H9 (cell line): ENCODE measurements around the gene SIRT7. TPM values are rescaled to one million over a fixed set of nuclear protein-coding genes. Genes with fewer than 3 reads are reported as not detected.

Experiments
- DNase-seq: peaks from one replicate; pipeline ENCODE4 v3.0.0-alpha.2; 2017
- H2AFZ ChIP-seq: one replicate; pipeline ENCODE4 v1.6.1; 2013; ENCODE audit warnings: mild to moderate bottlenecking, low read length, control low read depth, moderate library complexity
- H2AK5ac ChIP-seq: 2 replicates; pipeline ENCODE4 v1.6.1; 2013; ENCODE audit warnings: low read length, control low read depth, mixed read lengths; ENCODE audit not compliant: insufficient read length
- H2BK120ac ChIP-seq: one replicate; pipeline ENCODE4 v1.6.1; 2013; ENCODE audit warnings: low read depth, mild to moderate bottlenecking, low read length, control low read depth, inconsistent platforms; ENCODE audit not compliant: poor library complexity, severe bottlenecking
- H2BK12ac ChIP-seq: 2 replicates; pipeline ENCODE4 v1.6.1; 2013; ENCODE audit warnings: low read length, control low read depth, mixed read lengths, low read depth; ENCODE audit not compliant: insufficient read length
- H2BK15ac ChIP-seq: 2 replicates; pipeline ENCODE4 v1.6.1; 2013; ENCODE audit warnings: low read depth, low read length, control low read depth
- H2BK20ac ChIP-seq: one replicate; pipeline ENCODE4 v1.6.1; 2013; ENCODE audit warnings: low read depth, mild to moderate bottlenecking, low read length, control low read depth, inconsistent platforms; ENCODE audit not compliant: poor library complexity, severe bottlenecking
- H2BK5ac ChIP-seq: 2 replicates; pipeline ENCODE4 v1.6.1; 2013; ENCODE audit warnings: low read length, control low read depth, mixed read lengths; ENCODE audit not compliant: insufficient read length
- H3K14ac ChIP-seq: 2 replicates; pipeline ENCODE4 v1.6.1; 2013; ENCODE audit warnings: low read length, control low read depth; ENCODE audit not compliant: insufficient read depth
- H3K18ac ChIP-seq: 2 replicates; pipeline ENCODE4 v1.6.1; 2013; ENCODE audit warnings: low read depth, mild to moderate bottlenecking, mixed read lengths, low read length, control low read depth; ENCODE audit not compliant: insufficient read length
- H3K23ac ChIP-seq: 2 replicates; pipeline ENCODE4 v1.6.1; 2013; ENCODE audit warnings: low read length, control low read depth, mixed read lengths, low read depth; ENCODE audit not compliant: insufficient read length
- H3K23me2 ChIP-seq: 2 replicates; pipeline ENCODE4 v1.6.1; 2013; ENCODE audit warnings: low read depth, mild to moderate bottlenecking, mixed read lengths, low read length, control low read depth; ENCODE audit not compliant: insufficient read length, poor library complexity, severe bottlenecking
- H3K27ac ChIP-seq: 2 replicates; pipeline ENCODE4 v1.5.1; 2013; ENCODE audit warnings: low read length, control low read depth, mixed read lengths, low read depth; ENCODE audit not compliant: insufficient read length
- H3K27me3 ChIP-seq: 2 replicates; pipeline ENCODE4 v1.6.1; 2013; ENCODE audit warnings: low read length, control low read depth, inconsistent platforms; ENCODE audit not compliant: insufficient read depth
- H3K4ac ChIP-seq: 2 replicates; pipeline ENCODE4 v1.6.1; 2013; ENCODE audit warnings: low read depth, mild to moderate bottlenecking, control low read depth, inconsistent platforms, low read length, moderate library complexity
- H3K4me1 ChIP-seq: 2 replicates; pipeline ENCODE4 v1.6.1; 2013; ENCODE audit warnings: low read length, control low read depth, inconsistent platforms; ENCODE audit not compliant: insufficient read depth
- H3K4me2 ChIP-seq: 2 replicates; pipeline ENCODE4 v1.6.1; 2013; ENCODE audit warnings: low read length, control low read depth, mixed read lengths; ENCODE audit not compliant: insufficient read length, insufficient read depth
- H3K56ac ChIP-seq: 2 replicates; pipeline ENCODE4 v1.6.1; 2013; ENCODE audit warnings: low read depth, mild to moderate bottlenecking, mixed read lengths, low read length, control low read depth; ENCODE audit not compliant: insufficient read length
- H3K79me1 ChIP-seq: 2 replicates; pipeline ENCODE4 v1.6.1; 2013; ENCODE audit warnings: low read depth, mild to moderate bottlenecking, moderate library complexity, low read length, control low read depth, inconsistent platforms; ENCODE audit not compliant: insufficient read depth, poor library complexity, severe bottlenecking
- H3K79me2 ChIP-seq: 2 replicates; pipeline ENCODE4 v1.6.1; 2013; ENCODE audit warnings: low read length, control low read depth, inconsistent platforms; ENCODE audit not compliant: insufficient read depth
- H3K9ac ChIP-seq: 2 replicates; pipeline ENCODE4 v1.6.1; 2013; ENCODE audit warnings: low read length, control low read depth, mixed read lengths; ENCODE audit not compliant: insufficient read length; ENCODE audit errors: extremely low read depth
- H3K9me3 ChIP-seq: one replicate; pipeline ENCODE4 v1.6.1; 2013; ENCODE audit warnings: low read depth, low read length, inconsistent platforms; ENCODE audit not compliant: control insufficient read depth
- H3T11ph ChIP-seq: one replicate; pipeline ENCODE4 v1.6.1; 2013; ENCODE audit warnings: mild to moderate bottlenecking, low read length, control low read depth, inconsistent platforms
- H4K20me1 ChIP-seq: one replicate; pipeline ENCODE4 v1.6.1; 2013; ENCODE audit not compliant: control insufficient read depth, insufficient read length, insufficient read depth
- H4K5ac ChIP-seq: 2 replicates; pipeline ENCODE4 v1.6.1; 2013; ENCODE audit warnings: low read depth, mild to moderate bottlenecking, mixed read lengths, low read length, control low read depth; ENCODE audit not compliant: insufficient read length
- H4K8ac ChIP-seq: replicated peaks from 2 replicates; pipeline ENCODE4 v1.6.1; 2013; ENCODE audit warnings: low read length, control low read depth, mixed read lengths, low read depth; ENCODE audit not compliant: insufficient read length
- H4K91ac ChIP-seq: 2 replicates; pipeline ENCODE4 v1.6.1; 2013; ENCODE audit warnings: low read depth, mild to moderate bottlenecking, moderate library complexity, mixed read lengths, low read length, control low read depth; ENCODE audit not compliant: insufficient read length
- H3K27ac Mint-ChIP-seq, 3 experiments: 2 replicates in 2 of 3; 3 replicates in 1 of 3; pipeline ENCODE4 v1.8.0; 2020 to 2021; ENCODE audit warnings: mixed read lengths in 3 of 3, mild to moderate bottlenecking in 1 of 3, moderate library complexity in 1 of 3
- H3K27me3 Mint-ChIP-seq: 2 replicates; pipeline ENCODE4 v1.8.0; 2021; ENCODE audit warnings: low read depth, mild to moderate bottlenecking, moderate library complexity, mixed read lengths
- H3K36me3 Mint-ChIP-seq, 3 experiments: 2 replicates in 2 of 3; 3 replicates in 1 of 3; pipeline ENCODE4 v1.8.0; 2020 to 2021; ENCODE audit warnings: low read depth in 3 of 3, mixed read lengths in 3 of 3; ENCODE audit not compliant: insufficient read depth in 1 of 3
- H3K4me1 Mint-ChIP-seq, 2 experiments: 2 replicates each; pipeline ENCODE4 v1.8.0; 2020; ENCODE audit warnings: mixed read lengths in 2 of 2
- H3K4me3 Mint-ChIP-seq, 2 experiments: 2 replicates in 1 of 2; 3 replicates in 1 of 2; pipeline ENCODE4 v1.8.0; 2020 to 2021; ENCODE audit warnings: mild to moderate bottlenecking in 2 of 2, mixed read lengths in 2 of 2, moderate library complexity in 1 of 2
- H3K9me3 Mint-ChIP-seq, 2 experiments: 2 replicates in 1 of 2; 3 replicates in 1 of 2; pipeline ENCODE4 v1.8.0; 2020; ENCODE audit warnings: mild to moderate bottlenecking in 2 of 2, mixed read lengths in 2 of 2, moderate library complexity in 1 of 2
- WGBS: extraction: QIAGEN DNeasy Blood & Tissue Kit; methylation state at CpG from one replicate; pipeline ENCODE4 v1.1.7; 2013; ENCODE audit warnings: missing lambda C conversion rate, low lambda C conversion rate, mixed read lengths; ENCODE audit not compliant: insufficient read length; ENCODE audit errors: extremely low coverage; 5-methylcytosine and 5-hydroxymethylcytosine counted together
- total RNA-seq: library from RNA; stranded (reverse); gene quantifications from 2 replicates; pipeline ENCODE4 v1.2.1, GENCODE V29; 2021
- TF ChIP-seq, protein P1 (sequence below): fragments of 200-600 bp; sonication (generic); conservative IDR thresholded peaks from 3 replicates; pipeline ENCODE4 v1.8.0; 2021; ENCODE audit warnings: antibody characterized with exemption, mild to moderate bottlenecking

Gene SIRT7
- total RNA-seq, 1 experiment from 2014 or later: 29.7 TPM

DNA sequence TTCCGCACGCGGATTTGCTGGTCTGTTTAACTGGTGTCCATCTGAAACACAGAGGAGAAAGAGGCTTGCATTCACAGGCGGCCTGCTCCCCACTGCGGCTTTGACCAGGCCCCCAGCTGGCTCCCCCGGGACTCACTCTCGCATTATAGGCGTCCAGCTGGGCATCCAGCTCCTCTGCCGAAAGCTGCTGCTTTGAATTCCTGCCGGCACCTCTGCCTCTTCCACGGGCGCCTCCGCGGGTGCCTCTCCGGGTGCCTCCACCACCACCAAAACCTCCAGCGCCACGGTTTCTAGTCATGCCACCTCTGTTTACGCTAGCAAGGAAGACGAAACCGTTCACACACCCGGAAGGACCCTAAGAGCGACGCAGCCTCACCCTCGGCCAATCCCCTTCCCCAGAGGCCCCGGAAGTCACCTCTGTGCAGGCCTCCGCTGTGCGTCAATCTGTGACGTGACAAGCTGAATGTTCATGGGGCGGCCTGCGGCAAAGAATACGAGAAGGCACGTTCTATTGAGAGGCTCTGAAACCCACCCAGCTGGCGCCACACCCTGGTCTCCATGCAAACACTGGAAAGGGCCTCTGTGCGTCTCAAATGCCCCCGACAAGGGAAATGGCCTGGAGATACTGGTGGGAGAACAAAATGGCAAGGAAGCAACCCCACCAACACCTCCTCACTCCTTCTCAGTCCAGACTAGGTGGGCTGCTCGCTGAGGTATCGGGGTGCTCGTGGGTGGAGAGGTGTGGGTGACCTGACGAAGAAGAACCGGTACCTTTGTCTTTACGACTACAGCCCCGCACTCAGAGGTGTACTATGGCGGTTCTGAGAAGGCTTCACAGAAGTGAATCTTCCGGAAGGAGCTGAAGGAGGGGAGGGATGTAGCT lies 29.6 kb downstream of the SIRT7 start:
- Histone ChIP-seq H4K5ac (no peak overlapping the region), H3K56ac (no peak overlapping the region), H3K23ac (no peak overlapping the region), H2BK20ac (no peak overlapping the region), H3K27ac (no peak overlapping the region), H2BK120ac (no peak overlapping the region), H2BK5ac (no peak overlapping the region), H2AFZ (no peak overlapping the region), H3K4ac (no peak overlapping the region), H3K14ac (no peak overlapping the region), H3K18ac (no peak overlapping the region), H2BK15ac (no peak overlapping the region), H4K20me1 (no peaks in the 10 kb centered on the region), H3K23me2 (peaks cover 7% of the 10 kb centered on the region), H2BK12ac (no peak overlapping the region), H3K27me3 (no peaks in the 10 kb centered on the region), H2AK5ac (no peak overlapping the region), H3K79me1 (peaks cover 24% of the 10 kb centered on the region), H4K91ac (no peak overlapping the region), H3K9me3 (no peaks in the 10 kb centered on the region), H3K79me2 (peaks cover 17% of the 10 kb centered on the region; the same call in 1 of the 2 replicates), H3T11ph (no peak overlapping the region), H3K4me1 (no peaks in the 10 kb centered on the region), H4K8ac (no peak overlapping the region), H3K9ac (no peak overlapping the region), H3K4me2 (no peak overlapping the region)
- DNase-seq: peak; percentile 30
- Mint-ChIP-seq H3K27me3 (0 out of 2 replicates have a peak, but pooled peaks cover 1% of the 10 kb centered on the region), H3K27ac (peak overlapping the region in 1 of 3 experiments; percentile 45; a peak in 2 of 7 replicates), H3K4me3 (peak overlapping the region; percentile 89 to 92; a peak in 4 of 5 replicates), H3K4me1 (peaks cover 3 to 16% of the 10 kb centered on the region in 2 experiments; a peak in 3 of 4 replicates), H3K36me3 (peaks cover 49 to 74% (median 64%) of the 10 kb centered on the region in 3 experiments), H3K9me3 (no peaks in the 10 kb centered on the region)
- TF ChIP-seq, protein P1, sequence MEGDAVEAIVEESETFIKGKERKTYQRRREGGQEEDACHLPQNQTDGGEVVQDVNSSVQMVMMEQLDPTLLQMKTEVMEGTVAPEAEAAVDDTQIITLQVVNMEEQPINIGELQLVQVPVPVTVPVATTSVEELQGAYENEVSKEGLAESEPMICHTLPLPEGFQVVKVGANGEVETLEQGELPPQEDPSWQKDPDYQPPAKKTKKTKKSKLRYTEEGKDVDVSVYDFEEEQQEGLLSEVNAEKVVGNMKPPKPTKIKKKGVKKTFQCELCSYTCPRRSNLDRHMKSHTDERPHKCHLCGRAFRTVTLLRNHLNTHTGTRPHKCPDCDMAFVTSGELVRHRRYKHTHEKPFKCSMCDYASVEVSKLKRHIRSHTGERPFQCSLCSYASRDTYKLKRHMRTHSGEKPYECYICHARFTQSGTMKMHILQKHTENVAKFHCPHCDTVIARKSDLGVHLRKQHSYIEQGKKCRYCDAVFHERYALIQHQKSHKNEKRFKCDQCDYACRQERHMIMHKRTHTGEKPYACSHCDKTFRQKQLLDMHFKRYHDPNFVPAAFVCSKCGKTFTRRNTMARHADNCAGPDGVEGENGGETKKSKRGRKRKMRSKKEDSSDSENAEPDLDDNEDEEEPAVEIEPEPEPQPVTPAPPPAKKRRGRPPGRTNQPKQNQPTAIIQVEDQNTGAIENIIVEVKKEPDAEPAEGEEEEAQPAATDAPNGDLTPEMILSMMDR: no peak
- no CpG with 5 or more reads among the region's 44 CpGs for WGBS
